ELF-1 (cell line): ENCODE data around the gene SSNA1.
A peak's percentile ranks its signal among the peaks of the same experiment; 100 is the strongest.

Experiments
- DNase-seq: peaks from one replicate; pipeline ENCODE4 v3.0.0-alpha.2; 2016; ENCODE audit warnings: low read depth, low spot score

The SSNA1 gene

GRCh38 chr9:137182836-137183235 lies 5.6 kb upstream of the SSNA1 start:
- DNase-seq: no peak

GRCh38 chr9:137183980-137184595 lies 4.4 kb upstream of the SSNA1 start:
- DNase-seq: no peak

GRCh38 chr9:137184881-137185660 lies 3.4 kb upstream of the SSNA1 start:
- no peak for DNase-seq

GRCh38 chr9:137185921-137186320 lies 2.6 kb upstream of the SSNA1 start:
- no peak for DNase-seq

GRCh38 chr9:137186385-137186784 lies 2.1 kb upstream of the SSNA1 start:
- no peak for DNase-seq

GRCh38 chr9:137187386-137187785 lies 1.1 kb upstream of the SSNA1 start:
- DNase-seq: no peak

- DNase-seq: no peak
Observed at GRCh38 chr9:137188086-137188489, 388 bp upstream of the SSNA1 start.

GRCh38 chr9:137189297-137190295 lies 1.1 kb downstream of the SSNA1 start:
- DNase-seq: no peak

- DNase-seq: no peak
Observed at GRCh38 chr9:137190315-137190856, 1.9 kb downstream of the SSNA1 start.

GRCh38 chr9:137191245-137191644 lies 2.8 kb downstream of the SSNA1 start:
- DNase-seq: no peak

- DNase-seq: no peak
Observed at GRCh38 chr9:137191691-137192447, 3.4 kb downstream of the SSNA1 start.

- DNase-seq: no peak
Observed at GRCh38 chr9:137192448-137192780, 3.9 kb downstream of the SSNA1 start.

GRCh38 chr9:137192859-137193258 lies 4.4 kb downstream of the SSNA1 start:
- DNase-seq: no peak

GRCh38 chr9:137193771-137194170 lies 5.3 kb downstream of the SSNA1 start:
- no peak for DNase-seq

GRCh38 chr9:137194388-137194787 lies 5.9 kb downstream of the SSNA1 start:
- DNase-seq: no peak

- no peak for DNase-seq
Observed at GRCh38 chr9:137194909-137195308, 6.4 kb downstream of the SSNA1 start.

GRCh38 chr9:137195525-137196220 lies 7.2 kb downstream of the SSNA1 start:
- DNase-seq: no peak

- DNase-seq: peak; percentile 52
Observed at GRCh38 chr9:137198051-137198901, 9.8 kb downstream of the SSNA1 start.

- DNase-seq: no peak
Observed at GRCh38 chr9:137198902-137199283, 10.4 kb downstream of the SSNA1 start.
